GM21526 (cell line): ENCODE results near the gene ECE2.

Experiments used
- ATAC-seq: cut with Tn5 transposase; IDR thresholded peaks from one replicate; pipeline ENCODE4 v1.9.1; 2021; ENCODE audit warnings: moderate library complexity; ENCODE audit not compliant: unreplicated experiment, low FRiP score

ECE2 gene

DNA sequence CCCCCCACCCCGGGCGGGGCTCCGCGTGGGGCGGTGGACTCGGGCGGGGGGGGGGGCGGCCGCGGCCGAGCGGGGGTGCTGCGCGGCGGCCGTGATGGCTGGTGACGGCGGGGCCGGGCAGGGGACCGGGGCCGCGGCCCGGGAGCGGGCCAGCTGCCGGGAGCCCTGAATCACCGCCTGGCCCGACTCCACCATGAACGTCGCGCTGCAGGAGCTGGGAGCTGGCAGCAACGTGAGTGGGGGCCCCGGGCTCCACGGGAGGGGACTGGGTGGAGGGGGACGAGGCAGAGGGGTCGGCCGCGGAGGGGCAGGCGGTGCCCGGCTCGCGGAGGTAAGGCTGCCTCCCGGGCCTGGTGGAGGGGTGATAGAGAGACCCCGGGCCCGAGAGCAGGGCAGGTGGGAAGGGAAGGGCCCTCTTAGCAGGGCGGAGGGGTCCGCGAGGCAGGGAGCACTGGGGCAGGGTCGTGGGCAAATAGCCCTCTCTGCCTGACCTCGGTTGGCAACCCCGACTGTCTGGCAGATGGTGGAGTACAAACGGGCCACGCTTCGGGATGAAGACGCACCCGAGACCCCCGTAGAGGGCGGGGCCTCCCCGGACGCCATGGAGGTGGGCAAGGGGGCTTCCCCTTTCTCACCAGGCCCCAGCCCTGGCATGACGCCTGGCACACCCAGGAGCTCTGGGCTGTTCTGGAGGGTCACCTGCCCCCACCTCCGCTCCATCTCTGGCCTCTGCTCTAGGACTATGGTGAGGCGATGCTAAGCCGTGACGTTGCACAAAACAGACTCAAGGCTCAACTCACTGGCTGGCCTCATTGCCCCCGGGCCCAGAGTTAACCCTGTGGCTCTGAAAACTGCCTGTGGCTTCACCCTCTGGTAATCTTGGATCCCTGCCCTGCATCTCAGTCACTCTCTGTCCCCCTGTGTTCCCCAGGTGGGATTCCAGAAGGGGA lies at the start of gene ECE2:
Gene ECE2, plus strand, starts transcription at position 62 of the 950 bp plus-strand sequence. Its CDS starts 132 bp downstream, at position 194.
- ATAC-seq = no peak

GRCh38 chr3:184227481-184227935 lies 48.3 kb upstream of the ECE2 start:
- ATAC-seq = no peak

DNA sequence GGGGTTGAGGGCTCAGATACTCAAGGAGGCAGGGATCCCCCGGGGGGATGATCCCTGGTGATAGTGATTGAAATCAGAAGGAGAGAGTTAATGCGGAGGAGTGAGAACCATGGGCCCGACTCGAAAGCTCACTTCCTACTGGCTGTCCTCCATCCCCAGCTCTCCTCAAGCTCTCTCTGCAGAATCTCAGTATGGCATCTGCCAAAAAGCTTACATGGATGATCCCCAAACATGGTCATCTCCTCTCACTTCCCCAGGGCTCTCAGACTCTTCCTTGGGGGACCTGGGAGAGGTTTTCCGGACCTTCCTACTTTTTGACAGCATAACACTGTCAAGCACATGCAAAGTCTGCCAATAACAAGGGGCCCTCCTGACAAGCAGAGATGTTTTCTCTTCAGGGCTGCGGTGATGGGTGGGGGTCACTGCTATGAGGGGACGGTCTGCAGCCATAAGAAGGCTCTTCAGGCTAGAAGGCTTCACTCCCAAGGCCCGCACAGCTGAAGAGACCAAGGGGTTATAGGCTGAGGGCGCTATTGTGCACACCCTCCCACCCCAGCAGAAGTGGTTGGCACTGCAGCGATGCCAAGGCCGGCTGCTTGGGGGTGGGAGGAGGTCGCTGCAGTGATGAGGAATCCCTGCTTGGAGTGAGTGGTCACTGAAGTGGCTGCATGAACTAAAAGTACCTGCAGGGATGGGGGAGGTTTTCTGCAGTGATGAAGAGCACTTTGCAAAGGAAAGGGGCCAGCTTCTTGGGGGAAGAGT lies 47.3 kb upstream of the ECE2 start:
- no peak for ATAC-seq

DNA sequence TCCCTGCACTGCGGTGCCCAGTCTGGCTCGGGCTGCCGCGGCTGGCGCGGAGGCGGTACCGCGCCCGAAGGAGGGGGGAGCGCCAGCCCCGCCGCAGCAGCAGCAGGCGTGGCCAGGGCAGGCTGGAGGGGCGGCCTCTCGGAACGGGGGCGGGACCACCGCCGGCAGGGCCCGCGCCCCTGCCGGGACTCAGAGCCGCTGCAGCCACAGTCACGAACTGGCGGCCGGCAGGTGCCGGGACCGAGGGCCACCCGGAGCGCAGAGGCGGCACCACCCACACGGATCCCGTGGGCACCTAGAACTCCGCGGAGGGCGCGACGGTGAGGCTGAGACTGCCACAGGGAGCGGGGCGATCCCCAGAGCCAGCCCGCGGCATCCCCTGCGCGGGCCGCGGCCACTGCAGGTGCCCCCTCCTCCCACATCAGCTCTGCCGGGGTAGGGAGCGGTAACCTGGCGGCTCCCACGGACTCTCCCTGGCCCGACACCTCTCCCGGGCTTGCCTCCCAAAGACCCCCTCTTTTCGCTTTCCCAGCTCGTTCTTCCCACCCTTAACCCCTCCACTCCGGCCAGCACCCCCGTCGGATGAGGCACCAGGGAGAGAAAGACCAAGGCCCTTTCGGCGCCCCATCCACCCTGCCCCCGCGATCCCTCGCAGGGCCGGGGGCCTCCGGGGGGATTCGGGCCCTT lies 46.3 kb upstream of the ECE2 start, which contains the start of gene VWA5B2:
Gene VWA5B2, plus strand, starts transcription at position 192 of the 687 bp plus-strand sequence. CDS start 944 bp downstream, outside the sequence.
- ATAC-seq = peak; percentile 78

DNA sequence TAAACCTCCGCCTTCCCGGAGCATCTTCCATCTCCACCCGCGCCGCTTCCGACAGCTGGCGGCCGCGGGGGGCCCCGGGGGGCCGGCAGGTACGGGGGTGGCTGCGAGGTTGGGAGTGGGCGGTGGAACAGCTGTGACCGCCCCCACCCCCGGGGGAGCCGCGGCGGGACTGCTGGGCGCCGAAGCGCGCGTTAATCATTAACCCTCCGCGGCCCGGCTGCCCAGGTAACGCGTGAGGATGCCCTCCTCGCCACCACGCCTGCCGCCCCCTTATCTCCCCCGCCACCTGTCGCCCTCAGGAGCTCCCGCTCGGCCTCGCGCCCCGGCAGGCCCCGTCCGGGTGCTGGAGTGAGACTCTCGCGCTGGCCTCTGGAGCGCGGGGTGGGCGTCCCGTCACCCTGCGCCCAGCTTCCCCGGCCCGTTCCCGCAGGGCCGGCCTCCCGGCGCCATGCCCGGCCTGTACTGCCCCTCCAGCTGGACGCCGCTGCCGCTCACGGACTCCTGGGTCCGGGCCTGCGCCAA lies 45.7 kb upstream of the ECE2 start:
- ATAC-seq = no peak

GRCh38 chr3:184230603-184231528 lies 45.0 kb upstream of the ECE2 start:
- no peak for ATAC-seq

DNA sequence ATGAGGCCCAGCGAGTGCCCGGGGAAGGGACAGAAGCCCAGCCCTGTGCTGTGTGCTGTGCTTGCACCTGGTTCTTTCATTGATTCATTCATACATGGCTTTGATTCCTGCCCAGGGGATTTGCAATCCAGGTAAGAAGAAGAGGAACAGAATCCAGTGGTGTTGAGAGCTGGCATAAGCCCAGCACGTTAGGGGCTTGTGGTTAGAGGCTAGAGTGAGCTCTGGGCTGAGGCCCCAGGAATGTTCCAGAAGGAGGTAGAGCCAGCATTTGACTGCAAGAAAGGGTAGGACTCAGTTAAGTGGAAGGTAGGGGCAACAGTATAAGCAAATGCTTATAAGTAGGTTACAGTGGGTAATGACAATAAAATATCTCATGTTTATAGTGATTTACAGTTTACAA lies 44.2 kb upstream of the ECE2 start:
- ATAC-seq = no peak

- ATAC-seq = no peak
Measured at GRCh38 chr3:184233127-184233843, 42.5 kb upstream of the ECE2 start.

DNA sequence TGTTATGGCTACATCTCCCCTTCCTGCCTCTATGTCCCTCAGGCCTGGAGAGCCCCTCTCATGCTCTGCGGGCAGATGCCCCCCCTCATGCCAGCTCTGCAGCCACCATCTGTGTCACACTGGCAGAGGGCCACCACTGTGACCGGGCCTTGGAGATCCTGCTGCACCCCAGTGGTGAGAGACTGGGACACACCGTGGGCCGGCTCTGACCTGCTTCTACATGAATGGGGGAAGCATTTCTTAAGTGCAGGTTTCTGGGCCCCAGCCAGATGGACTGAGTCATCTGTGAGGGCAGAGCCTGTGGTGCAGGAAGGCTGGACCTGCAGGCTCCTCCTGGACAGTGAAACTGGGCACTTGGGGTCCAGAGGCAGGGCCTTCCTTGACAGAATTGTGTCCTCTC lies 41.6 kb upstream of the ECE2 start:
- no peak for ATAC-seq

- no peak for ATAC-seq
Measured at GRCh38 chr3:184234671-184235380, 41.0 kb upstream of the ECE2 start.

DNA sequence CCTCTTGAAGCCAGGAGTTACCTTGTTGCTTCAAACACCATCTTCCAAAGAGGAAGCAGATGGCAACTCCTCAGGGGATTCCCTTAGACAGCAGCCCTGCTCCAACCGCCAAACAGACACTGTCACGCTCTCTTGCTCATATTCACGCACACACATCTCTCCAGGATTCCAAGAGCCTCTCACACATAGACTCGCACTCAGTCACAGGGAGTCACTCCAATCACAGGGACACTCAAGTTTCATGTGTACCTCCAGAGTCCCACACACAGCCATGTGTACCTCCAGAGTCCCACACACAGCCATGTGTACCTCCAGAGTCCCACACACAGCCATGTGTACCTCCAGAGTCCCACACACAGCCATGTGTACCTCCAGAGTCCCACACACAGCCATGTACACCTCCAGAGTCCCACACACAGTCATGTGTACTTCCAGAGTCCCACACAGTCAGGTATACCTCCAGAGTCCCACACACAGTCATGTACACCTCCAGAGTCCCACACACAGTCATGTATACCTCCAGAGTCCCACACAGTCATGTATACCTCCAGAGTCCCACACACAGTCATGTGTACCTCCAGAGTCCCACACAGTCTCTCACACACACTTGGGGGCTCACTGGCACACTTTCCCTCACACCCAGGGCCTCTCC lies 40.3 kb upstream of the ECE2 start:
- ATAC-seq = no peak

DNA sequence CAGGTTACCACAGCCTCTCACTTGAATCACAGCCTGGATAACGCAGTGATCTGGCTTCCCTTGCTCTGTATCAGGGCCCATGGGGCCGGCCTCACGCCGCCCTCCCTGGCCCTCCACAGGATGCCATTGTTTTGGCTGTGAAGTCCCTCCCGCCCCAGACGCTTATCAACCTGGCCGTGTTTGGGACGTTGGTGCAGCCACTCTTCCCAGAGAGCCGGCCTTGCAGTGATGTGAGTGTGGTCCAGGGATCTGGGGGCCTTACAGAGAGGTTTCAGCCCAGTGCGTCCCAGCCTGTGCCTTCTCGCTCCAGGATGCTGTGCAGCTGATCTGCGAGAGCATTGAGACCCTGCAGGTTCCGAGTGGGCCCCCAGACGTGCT lies 39.8 kb upstream of the ECE2 start:
- ATAC-seq = no peak

DNA sequence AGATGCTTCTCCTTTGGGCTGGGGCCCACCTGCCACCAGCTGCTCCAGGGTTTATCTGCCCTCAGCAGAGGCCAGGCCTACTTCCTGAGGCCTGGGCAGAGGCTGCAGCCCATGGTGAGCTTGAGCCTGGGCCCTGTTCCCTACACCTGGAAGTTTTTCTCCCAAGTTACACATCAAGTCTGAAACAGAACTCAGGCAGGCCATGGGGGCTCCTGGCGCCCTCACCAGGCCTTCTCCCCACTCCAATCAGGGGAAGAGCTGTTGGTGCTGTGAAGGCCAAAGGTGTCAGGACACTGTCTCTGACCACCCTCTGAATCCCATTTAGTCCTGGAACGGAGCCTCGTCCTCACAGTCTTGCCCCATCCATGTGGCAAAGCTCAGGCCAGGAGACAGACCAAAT lies 39.2 kb upstream of the ECE2 start:
- no peak for ATAC-seq

- ATAC-seq = no peak
Measured at GRCh38 chr3:184237211-184237610, 38.6 kb upstream of the ECE2 start.

DNA sequence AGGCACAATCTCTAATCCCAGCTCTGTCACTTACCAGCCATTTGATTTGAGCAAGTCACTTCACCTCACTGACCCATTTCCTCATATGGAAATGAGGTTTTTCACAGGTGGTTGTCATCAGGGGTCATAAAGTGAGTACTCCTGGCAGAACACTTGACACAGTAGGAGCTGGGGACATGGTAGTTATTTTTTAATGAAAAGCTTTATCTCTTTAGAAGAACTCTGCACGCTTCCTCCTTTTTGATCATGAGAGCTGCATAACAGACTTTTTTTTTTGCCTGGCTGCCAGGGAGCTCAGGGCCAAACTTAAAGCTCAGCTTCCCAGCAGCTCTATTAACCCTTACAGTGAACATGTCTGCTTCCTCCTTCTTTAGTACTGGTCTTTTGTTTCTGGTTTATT lies 38.0 kb upstream of the ECE2 start:
- ATAC-seq = no peak

GRCh38 chr3:184238246-184238818 lies 37.5 kb upstream of the ECE2 start:
- ATAC-seq = no peak

DNA sequence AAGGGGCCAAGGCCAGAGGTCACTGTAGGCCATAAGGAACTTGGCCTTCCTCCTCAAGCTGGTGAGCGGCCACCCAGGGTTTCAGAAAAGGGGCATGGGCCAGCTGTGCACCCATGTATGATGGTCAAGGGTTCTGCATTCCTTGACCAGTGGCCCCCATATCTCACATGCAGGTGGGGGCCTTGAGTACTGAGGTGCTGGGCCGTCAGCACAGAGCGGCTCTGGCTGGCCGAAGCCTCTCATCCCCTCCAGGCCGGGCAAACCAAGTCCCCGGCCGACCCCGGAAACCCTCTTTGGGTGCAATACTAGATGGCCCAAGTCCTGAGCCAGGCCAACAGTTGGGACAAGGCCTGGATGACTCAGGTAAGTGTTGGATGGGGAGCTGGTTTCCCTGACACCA lies 36.6 kb upstream of the ECE2 start:
- ATAC-seq = no peak
